ENCODE data around the gene SRGAP3.
"Not testable (repeated sequence)": the region's sequence is repeated elsewhere in the genome, so short reads cannot be mapped to it uniquely, and the experiment has no call there.

SRGAP3 gene

GRCh38 chr3:9249273-9250192, at the start of gene SRGAP3:
Gene SRGAP3, minus strand, starts transcription at chr3:9249646. Its CDS starts 695 bp downstream, at chr3:9248951.
- H3K9me3 ChIP-seq: no peaks in the 10 kb centered on the region
- H3K9ac ChIP-seq: peak within 1 kb of the TSS; percentile 74
- TF ChIP-seq Cebpa-rat (IDR thresholded peaks at IDR 0.05): no peak
- peaks cover 34% of the 10 kb centered on the region for H3K4me1 ChIP-seq
- H3K36me3 ChIP-seq: no peaks in the 10 kb centered on the region
- peak within 1 kb of the TSS; percentile 97 for H3K4me2 ChIP-seq
- H3K4me3 ChIP-seq: peak within 1 kb of the TSS; percentile 76
- H3K27ac ChIP-seq: peak within 1 kb of the TSS; percentile 31; the same call in 1 of the 2 replicates
- no peaks in the 10 kb centered on the region for H3K27me3 ChIP-seq
- H4K20me1 ChIP-seq: no peaks in the 10 kb centered on the region

- Histone ChIP-seq H3K4me1 (peaks cover 4% of the 10 kb centered on the region; the same call in 1 of the 2 replicates), H3K9ac (no peak overlapping the region), H3K4me2 (no peak overlapping the region), H3K27me3 (no peaks in the 10 kb centered on the region), H3K4me3 (no peak overlapping the region), H3K9me3 (peaks cover 4% of the 10 kb centered on the region; the same call in 1 of the 2 replicates), H3K36me3 (no peaks in the 10 kb centered on the region), H3K27ac (no peak overlapping the region), H4K20me1 (no peaks in the 10 kb centered on the region)
- no peak for TF ChIP-seq Cebpa-rat (IDR thresholded peaks at IDR 0.05)
Measured at GRCh38 chr3:9298236-9298635, 48.8 kb upstream of the SRGAP3 start.

GRCh38 chr3:9296241-9296640, 46.8 kb upstream of the SRGAP3 start:
- Histone ChIP-seq H4K20me1 (no peaks in the 10 kb centered on the region), H3K4me3 (no peak overlapping the region), H3K27me3 (no peaks in the 10 kb centered on the region), H3K9me3 (peaks cover 4% of the 10 kb centered on the region; the same call in 1 of the 2 replicates), H3K4me1 (peaks cover 10% of the 10 kb centered on the region), H3K4me2 (no peak overlapping the region), H3K27ac (no peak overlapping the region), H3K9ac (no peak overlapping the region), H3K36me3 (no peaks in the 10 kb centered on the region)
- TF ChIP-seq Cebpa-rat (IDR thresholded peaks at IDR 0.05): no peak

- H3K27ac ChIP-seq: no peak overlapping the region
- peaks cover 10% of the 10 kb centered on the region for H3K4me1 ChIP-seq
- no peaks in the 10 kb centered on the region for H3K36me3 ChIP-seq
Measured at GRCh38 chr3:9295007-9295406, 45.6 kb upstream of the SRGAP3 start.

GRCh38 chr3:9293953-9294352, 44.5 kb upstream of the SRGAP3 start:
- H3K9me3 ChIP-seq: not testable (repeated sequence)

More at GRCh38 chr3:9295007-9295406, 45.6 kb upstream of the SRGAP3 start:
- TF ChIP-seq Cebpa-rat (IDR thresholded peaks at IDR 0.05): no peak
- H3K9me3 ChIP-seq: peaks cover 4% of the 10 kb centered on the region; the same call in 1 of the 2 replicates
- no peaks in the 10 kb centered on the region for H4K20me1 ChIP-seq
- H3K27me3 ChIP-seq: no peaks in the 10 kb centered on the region
- H3K4me3 ChIP-seq: no peak overlapping the region
- H3K4me2 ChIP-seq: no peak overlapping the region
- no peak overlapping the region for H3K9ac ChIP-seq

DNA sequence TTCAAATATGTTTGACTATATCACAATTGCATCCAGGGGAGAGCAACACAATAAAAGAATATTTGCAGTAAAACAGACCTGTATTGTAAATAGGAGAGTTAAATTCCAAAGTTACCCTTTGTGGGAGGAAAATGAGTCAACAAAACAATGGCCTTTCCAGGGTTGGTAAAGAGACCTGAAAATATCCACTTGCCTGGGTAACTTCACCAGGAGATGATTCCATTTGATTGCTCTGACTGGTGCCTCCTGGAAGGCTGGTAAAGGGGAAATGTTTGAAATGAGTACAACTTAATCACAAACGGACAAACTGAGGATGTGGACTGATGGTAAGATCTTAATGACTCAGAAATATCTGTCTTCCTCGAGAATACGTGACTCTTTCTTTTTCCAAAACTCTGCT, 43.6 kb upstream of the SRGAP3 start:
- Histone ChIP-seq H3K27me3 (no peaks in the 10 kb centered on the region), H4K20me1 (no peaks in the 10 kb centered on the region), H3K4me1 (peaks cover 10% of the 10 kb centered on the region), H3K9me3 (peaks cover 4% of the 10 kb centered on the region; the same call in 1 of the 2 replicates), H3K4me3 (no peak overlapping the region), H3K9ac (no peak overlapping the region), H3K27ac (no peak overlapping the region), H3K36me3 (no peaks in the 10 kb centered on the region), H3K4me2 (no peak overlapping the region)
- no peak for TF ChIP-seq Cebpa-rat (IDR thresholded peaks at IDR 0.05)

More at GRCh38 chr3:9293953-9294352, 44.5 kb upstream of the SRGAP3 start:
- not testable (repeated sequence) for H3K4me3 ChIP-seq, H3K27me3 ChIP-seq, H3K9ac ChIP-seq, H4K20me1 ChIP-seq, H3K36me3 ChIP-seq, H3K27ac ChIP-seq, H3K4me2 ChIP-seq
- H3K4me1 ChIP-seq: peaks cover 10% of the 10 kb centered on the region

- Histone ChIP-seq H3K9me3 (peaks cover 4% of the 10 kb centered on the region; the same call in 1 of the 2 replicates), H3K4me3 (no peak overlapping the region), H3K27me3 (no peaks in the 10 kb centered on the region), H3K4me2 (peak overlapping the region; percentile 47), H4K20me1 (no peaks in the 10 kb centered on the region), H3K36me3 (no peaks in the 10 kb centered on the region), H3K27ac (no peak overlapping the region), H3K4me1 (peaks cover 10% of the 10 kb centered on the region), H3K9ac (no peak overlapping the region)
- TF ChIP-seq Cebpa-rat (IDR thresholded peaks at IDR 0.05): no peak
Measured at GRCh38 chr3:9292516-9292915, 43.1 kb upstream of the SRGAP3 start.

DNA sequence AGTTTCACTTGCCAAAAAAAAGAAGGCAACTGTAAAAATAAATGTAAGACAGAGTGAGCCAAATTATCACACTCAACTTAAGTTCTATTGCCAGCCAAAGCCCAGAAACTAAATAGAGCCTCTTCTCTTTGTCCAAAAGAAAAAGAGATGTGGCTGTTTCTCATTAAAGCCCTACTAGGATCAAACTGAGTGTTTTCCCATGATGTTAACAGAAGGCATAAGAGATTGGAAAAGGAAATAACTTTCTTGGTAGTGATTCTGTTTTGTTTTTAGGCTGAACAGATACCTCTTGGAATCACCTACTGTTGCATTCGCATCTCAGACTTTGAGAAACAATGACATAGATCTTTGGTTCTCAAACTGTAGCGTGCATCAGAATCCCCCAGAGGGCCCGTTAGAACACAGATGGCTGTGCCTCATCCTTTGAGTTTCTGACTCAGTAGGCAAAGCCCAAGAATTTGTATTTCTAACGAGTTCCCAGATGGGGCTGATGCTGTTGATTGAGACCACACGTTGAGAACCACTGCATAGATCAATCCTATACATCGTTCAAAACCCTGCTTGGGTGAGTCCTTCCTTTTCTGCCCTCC, 42.5 kb upstream of the SRGAP3 start:
- H3K36me3 ChIP-seq: no peaks in the 10 kb centered on the region
- no peak for TF ChIP-seq Cebpa-rat (IDR thresholded peaks at IDR 0.05)
- H3K9me3 ChIP-seq: peaks cover 4% of the 10 kb centered on the region; the same call in 1 of the 2 replicates
- no peak overlapping the region for H3K9ac ChIP-seq
- no peaks in the 10 kb centered on the region for H4K20me1 ChIP-seq
- peak overlapping the region; percentile 47 for H3K4me2 ChIP-seq
- no peak overlapping the region for H3K4me3 ChIP-seq
- H3K27ac ChIP-seq: no peak overlapping the region
- H3K27me3 ChIP-seq: no peaks in the 10 kb centered on the region
- peaks cover 10% of the 10 kb centered on the region for H3K4me1 ChIP-seq

- H3K9ac ChIP-seq: no peak overlapping the region
- no peak overlapping the region for H3K4me3 ChIP-seq
- no peaks in the 10 kb centered on the region for H3K27me3 ChIP-seq
- TF ChIP-seq Cebpa-rat (IDR thresholded peaks at IDR 0.05): no peak
- H4K20me1 ChIP-seq: no peaks in the 10 kb centered on the region
- no peak overlapping the region for H3K27ac ChIP-seq
- no peak overlapping the region for H3K4me2 ChIP-seq
- peaks cover 10% of the 10 kb centered on the region for H3K4me1 ChIP-seq
- no peaks in the 10 kb centered on the region for H3K36me3 ChIP-seq
- H3K9me3 ChIP-seq: peaks cover 4% of the 10 kb centered on the region; the same call in 1 of the 2 replicates
Measured at GRCh38 chr3:9290566-9290965, 41.1 kb upstream of the SRGAP3 start.

DNA sequence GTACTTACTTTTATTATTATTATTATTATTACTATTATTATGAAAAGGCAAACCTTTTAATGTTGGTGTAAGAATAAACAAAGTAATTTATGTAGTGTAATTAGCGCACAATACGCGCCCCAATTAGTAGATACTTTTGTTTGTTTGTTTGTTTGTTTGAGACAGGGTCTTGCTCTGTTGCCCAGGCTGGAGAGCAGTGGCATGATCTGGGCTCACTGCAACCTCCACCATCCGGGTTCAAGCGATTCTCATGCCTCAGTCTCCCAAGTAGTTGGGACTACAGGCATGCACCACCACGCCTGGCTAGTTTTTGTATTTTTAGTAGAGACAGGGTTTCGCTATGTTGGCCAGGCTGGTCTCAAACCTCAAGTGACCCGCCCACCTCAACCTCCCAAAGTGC, 32.1 kb upstream of the SRGAP3 start:
- not testable (repeated sequence) for H3K9me3 ChIP-seq, H3K4me3 ChIP-seq, H3K4me2 ChIP-seq, H3K27ac ChIP-seq, H3K27me3 ChIP-seq, H3K4me1 ChIP-seq, H4K20me1 ChIP-seq, H3K36me3 ChIP-seq, H3K9ac ChIP-seq

All from BLaER1 (cell line).